Endothelial cell (in vitro differentiated cells): ENCODE measurements around the gene IL31RA. TPM values are rescaled to one million over a fixed set of nuclear protein-coding genes. Genes with fewer than 3 reads are reported as not detected.

Source experiments
- DNase-seq: peaks from one replicate; pipeline ENCODE4 v3.0.0; 2021; ENCODE audit warnings: low spot score
- H3K27ac Mint-ChIP-seq: one replicate; pipeline ENCODE4 v1.8.0; 2021; ENCODE audit warnings: mixed read lengths, inconsistent platforms; ENCODE audit not compliant: unreplicated experiment
- H3K27me3 Mint-ChIP-seq: one replicate; pipeline ENCODE4 v1.8.0; 2021; ENCODE audit warnings: mild to moderate bottlenecking, moderate library complexity, mixed read lengths, inconsistent platforms; ENCODE audit not compliant: unreplicated experiment
- H3K36me3 Mint-ChIP-seq: one replicate; pipeline ENCODE4 v1.8.0; 2021; ENCODE audit warnings: mild to moderate bottlenecking, low read depth, mixed read lengths, inconsistent platforms; ENCODE audit not compliant: unreplicated experiment
- H3K4me1 Mint-ChIP-seq: one replicate; pipeline ENCODE4 v1.8.0; 2021; ENCODE audit warnings: mild to moderate bottlenecking, mixed read lengths, inconsistent platforms; ENCODE audit not compliant: unreplicated experiment
- H3K4me3 Mint-ChIP-seq: one replicate; pipeline ENCODE4 v1.8.0; 2021; ENCODE audit warnings: mild to moderate bottlenecking, mixed read lengths, inconsistent platforms; ENCODE audit not compliant: unreplicated experiment
- H3K9me3 Mint-ChIP-seq: one replicate; pipeline ENCODE4 v1.8.0; 2021; ENCODE audit warnings: mixed read lengths, inconsistent platforms; ENCODE audit not compliant: unreplicated experiment
- CTCF ChIP-seq: fragments of 200-600 bp; sonication (generic); IDR thresholded peaks from one replicate; pipeline ENCODE4 v1.5.0; 2021; ENCODE audit warnings: antibody characterized with exemption; ENCODE audit not compliant: unreplicated experiment
- total RNA-seq: library from RNA; stranded (reverse); fragmentation: NEBNext Ultra II Directional; extraction: Animal tissue kit (Norgen Biotek cat#: 25700); gene quantifications from one replicate; pipeline ENCODE4 v1.2.1, GENCODE V29; 2021; ENCODE audit not compliant: unreplicated experiment

Gene IL31RA
- total RNA-seq, 1 donor from 2014 or later, result 0.82 TPM

DNA sequence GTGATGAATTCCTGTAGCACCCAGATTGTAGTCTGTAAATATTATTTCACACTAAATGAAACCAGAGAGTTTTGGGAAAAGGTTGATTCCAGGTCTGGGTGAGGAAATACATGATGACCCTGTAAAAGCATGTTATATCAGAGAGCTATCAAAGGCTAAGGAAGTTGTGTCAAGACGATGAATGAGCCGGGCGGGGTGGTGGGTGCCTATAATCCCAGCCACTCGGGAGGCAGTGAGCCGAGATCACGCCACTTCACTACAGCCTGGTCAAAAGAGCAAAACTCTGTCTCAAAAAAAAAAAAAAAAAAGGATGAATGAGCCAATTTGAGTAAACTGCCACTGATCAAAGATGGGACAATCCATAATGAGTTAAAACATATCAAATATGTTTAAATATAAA is 114.4 kb downstream of the IL31RA start:
- Mint-ChIP-seq H3K36me3 (peaks cover 3% of the 10 kb centered on the region), H3K4me1 (peaks cover 8% of the 10 kb centered on the region), H3K27ac (no peak overlapping the region), H3K4me3 (no peak overlapping the region), H3K9me3 (no peaks in the 10 kb centered on the region), H3K27me3 (peaks cover 3% of the 10 kb centered on the region)
- TF ChIP-seq CTCF, result no peak
- DNase-seq, result no peak

DNA sequence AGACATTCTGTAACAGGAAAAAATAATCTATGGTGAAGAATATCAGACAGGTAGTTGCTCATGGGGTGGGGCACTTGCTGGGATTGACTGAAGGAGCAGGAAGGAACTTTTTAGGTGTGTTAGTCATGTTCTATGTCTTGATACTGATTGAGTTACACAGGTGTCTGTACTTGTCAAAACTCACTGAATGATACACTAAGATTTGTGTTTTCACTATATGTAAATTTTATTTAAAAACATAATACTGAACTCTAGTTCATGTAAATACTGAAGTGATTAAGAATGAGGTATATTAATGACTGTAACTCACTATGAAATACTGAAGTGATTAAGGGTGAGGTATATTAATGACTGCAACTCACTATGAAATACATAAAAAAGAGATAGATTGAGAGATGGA is 115.1 kb downstream of the IL31RA start:
- Mint-ChIP-seq H3K9me3 (no peaks in the 10 kb centered on the region), H3K4me3 (no peak overlapping the region), H3K27me3 (peaks cover 3% of the 10 kb centered on the region), H3K36me3 (peaks cover 3% of the 10 kb centered on the region), H3K27ac (no peak overlapping the region), H3K4me1 (peaks cover 8% of the 10 kb centered on the region)
- DNase-seq, result no peak
- TF ChIP-seq CTCF, result no peak

DNA sequence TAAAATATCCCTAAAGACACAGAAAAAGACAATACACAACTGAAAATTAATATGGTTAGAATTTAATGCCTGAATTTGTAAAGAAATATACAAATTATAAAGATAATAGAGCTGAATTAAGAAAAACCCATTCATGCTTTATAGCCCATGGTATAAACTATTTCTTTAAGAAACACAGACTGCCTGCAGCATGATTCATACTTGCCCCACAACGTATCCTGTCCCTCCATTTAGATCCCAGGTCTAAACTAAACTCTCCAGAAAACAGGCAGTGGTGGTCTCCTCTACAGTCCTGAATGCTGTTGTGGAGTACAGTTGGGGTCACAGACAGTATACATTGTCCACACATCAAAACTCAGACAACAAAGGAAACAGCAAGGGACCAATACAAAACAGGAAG is 118.8 kb downstream of the IL31RA start:
- Mint-ChIP-seq H3K4me3 (no peak overlapping the region), H3K9me3 (no peaks in the 10 kb centered on the region), H3K4me1 (peaks cover 6% of the 10 kb centered on the region), H3K27me3 (peaks cover 1% of the 10 kb centered on the region), H3K36me3 (peaks cover 4% of the 10 kb centered on the region), H3K27ac (no peak overlapping the region)
- no peak for DNase-seq
- TF ChIP-seq CTCF, result no peak

Other genes starting within 250 kb of the IL31RA start
- 45.5 TPM for gene SLC38A9, start 139.0 kb upstream of the IL31RA start, total RNA-seq
- gene DDX4, start 113.3 kb upstream of the IL31RA start, total RNA-seq, result not detected
- gene IL6ST, start 143.6 kb downstream of the IL31RA start, total RNA-seq, result 69.7 TPM